HL-60 (cell line): Measurements from ENCODE around the gene TDRD9.
A peak's percentile ranks its signal among the peaks of the same experiment; 100 is the strongest.

Experiments used
- DNase-seq, 2 experiments: peaks; one replicate each; pipeline ENCODE4 v3.0.0-alpha.2; 2010 to 2020; ENCODE audit warnings: low read depth in 1 of 2, low spot score in 1 of 2
- H3K27ac ChIP-seq: fragments of 250-450 bp; sonication (Bioruptor Pico); replicated peaks from 2 replicates; pipeline ENCODE4 v1.5.1; 2020; ENCODE audit warnings: mild to moderate bottlenecking, moderate library complexity
- H3K27me3 ChIP-seq: fragments of 250-450 bp; sonication (Bioruptor Pico); 2 replicates; pipeline ENCODE4 v1.5.1; 2021; ENCODE audit warnings: mild to moderate bottlenecking, moderate library complexity; ENCODE audit not compliant: insufficient read depth, poor library complexity, severe bottlenecking
- H3K4me3 ChIP-seq: replicated peaks from 2 replicates; pipeline ENCODE4 v1.5.1; 2011; ENCODE audit warnings: mild to moderate bottlenecking, control low read depth, low read length; ENCODE audit not compliant: insufficient read depth
- GABPA ChIP-seq: IDR thresholded peaks from 2 replicates; pipeline ENCODE4 v1.6.1; 2012; ENCODE audit warnings: low read depth
- POLR2AphosphoS5 ChIP-seq: IDR thresholded peaks from 2 replicates; pipeline ENCODE4 v1.6.1; 2012; ENCODE audit warnings: low read depth
- SPI1 ChIP-seq: IDR thresholded peaks from 2 replicates; pipeline ENCODE4 v1.6.1; 2012; ENCODE audit warnings: low read depth, mild to moderate bottlenecking, borderline replicate concordance
- TF ChIP-seq, protein P1 (sequence below): IDR thresholded peaks from 2 replicates; pipeline ENCODE4 v1.6.1; 2012; ENCODE audit warnings: low read depth; ENCODE audit not compliant: insufficient replicate concordance
- TF ChIP-seq, protein P2 (sequence below): IDR thresholded peaks from one replicate; pipeline ENCODE4 v1.5.1; 2011; ENCODE audit warnings: low read length, control low read depth, inconsistent platforms; ENCODE audit not compliant: insufficient read depth

TDRD9 gene

DNA sequence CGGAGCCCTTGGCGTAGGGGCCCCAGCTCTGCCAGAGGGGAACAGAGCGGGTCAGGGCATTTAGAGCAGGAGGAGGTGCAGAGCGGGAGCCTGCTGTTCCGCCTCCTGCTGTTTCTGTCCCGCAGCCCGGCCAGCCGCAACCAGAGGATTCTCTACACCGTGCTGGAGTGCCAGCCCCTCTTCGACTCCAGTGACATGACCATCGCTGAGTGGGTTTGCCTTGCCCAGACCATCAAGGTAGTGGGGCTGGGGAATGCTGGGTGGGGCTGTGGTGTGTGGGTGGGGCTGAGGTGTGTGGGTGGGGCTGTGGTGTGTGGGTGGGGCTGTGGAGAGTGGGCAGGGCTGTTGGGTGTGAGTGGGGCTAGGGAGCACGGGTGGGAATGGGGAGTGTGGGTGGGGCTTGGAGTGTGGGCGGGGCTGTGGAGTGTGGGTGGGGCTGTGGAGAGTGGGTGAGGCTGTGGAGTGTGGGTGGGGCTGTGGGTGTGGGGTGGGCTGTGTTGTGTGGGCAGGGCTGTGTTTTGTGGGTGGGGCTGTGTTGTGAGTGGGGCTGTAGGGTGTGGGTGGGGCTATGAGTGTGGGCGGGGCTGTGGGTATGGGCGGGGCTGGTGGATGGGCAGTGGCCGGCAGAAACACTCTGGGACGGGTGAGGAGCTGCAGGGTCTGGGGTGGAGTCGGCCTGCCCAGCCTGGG lies 165.3 kb downstream of the TDRD9 start:
- Histone ChIP-seq H3K27ac (no peak overlapping the region), H3K4me3 (no peak overlapping the region), H3K27me3 (no peaks in the 10 kb centered on the region)
- DNase-seq, result no peak
- TF ChIP-seq, protein P1, sequence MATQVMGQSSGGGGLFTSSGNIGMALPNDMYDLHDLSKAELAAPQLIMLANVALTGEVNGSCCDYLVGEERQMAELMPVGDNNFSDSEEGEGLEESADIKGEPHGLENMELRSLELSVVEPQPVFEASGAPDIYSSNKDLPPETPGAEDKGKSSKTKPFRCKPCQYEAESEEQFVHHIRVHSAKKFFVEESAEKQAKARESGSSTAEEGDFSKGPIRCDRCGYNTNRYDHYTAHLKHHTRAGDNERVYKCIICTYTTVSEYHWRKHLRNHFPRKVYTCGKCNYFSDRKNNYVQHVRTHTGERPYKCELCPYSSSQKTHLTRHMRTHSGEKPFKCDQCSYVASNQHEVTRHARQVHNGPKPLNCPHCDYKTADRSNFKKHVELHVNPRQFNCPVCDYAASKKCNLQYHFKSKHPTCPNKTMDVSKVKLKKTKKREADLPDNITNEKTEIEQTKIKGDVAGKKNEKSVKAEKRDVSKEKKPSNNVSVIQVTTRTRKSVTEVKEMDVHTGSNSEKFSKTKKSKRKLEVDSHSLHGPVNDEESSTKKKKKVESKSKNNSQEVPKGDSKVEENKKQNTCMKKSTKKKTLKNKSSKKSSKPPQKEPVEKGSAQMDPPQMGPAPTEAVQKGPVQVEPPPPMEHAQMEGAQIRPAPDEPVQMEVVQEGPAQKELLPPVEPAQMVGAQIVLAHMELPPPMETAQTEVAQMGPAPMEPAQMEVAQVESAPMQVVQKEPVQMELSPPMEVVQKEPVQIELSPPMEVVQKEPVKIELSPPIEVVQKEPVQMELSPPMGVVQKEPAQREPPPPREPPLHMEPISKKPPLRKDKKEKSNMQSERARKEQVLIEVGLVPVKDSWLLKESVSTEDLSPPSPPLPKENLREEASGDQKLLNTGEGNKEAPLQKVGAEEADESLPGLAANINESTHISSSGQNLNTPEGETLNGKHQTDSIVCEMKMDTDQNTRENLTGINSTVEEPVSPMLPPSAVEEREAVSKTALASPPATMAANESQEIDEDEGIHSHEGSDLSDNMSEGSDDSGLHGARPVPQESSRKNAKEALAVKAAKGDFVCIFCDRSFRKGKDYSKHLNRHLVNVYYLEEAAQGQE, result no peak
- TF ChIP-seq SPI1 (no peak), GABPA (no peak), POLR2AphosphoS5 (no peak)
- TF ChIP-seq, protein P2, sequence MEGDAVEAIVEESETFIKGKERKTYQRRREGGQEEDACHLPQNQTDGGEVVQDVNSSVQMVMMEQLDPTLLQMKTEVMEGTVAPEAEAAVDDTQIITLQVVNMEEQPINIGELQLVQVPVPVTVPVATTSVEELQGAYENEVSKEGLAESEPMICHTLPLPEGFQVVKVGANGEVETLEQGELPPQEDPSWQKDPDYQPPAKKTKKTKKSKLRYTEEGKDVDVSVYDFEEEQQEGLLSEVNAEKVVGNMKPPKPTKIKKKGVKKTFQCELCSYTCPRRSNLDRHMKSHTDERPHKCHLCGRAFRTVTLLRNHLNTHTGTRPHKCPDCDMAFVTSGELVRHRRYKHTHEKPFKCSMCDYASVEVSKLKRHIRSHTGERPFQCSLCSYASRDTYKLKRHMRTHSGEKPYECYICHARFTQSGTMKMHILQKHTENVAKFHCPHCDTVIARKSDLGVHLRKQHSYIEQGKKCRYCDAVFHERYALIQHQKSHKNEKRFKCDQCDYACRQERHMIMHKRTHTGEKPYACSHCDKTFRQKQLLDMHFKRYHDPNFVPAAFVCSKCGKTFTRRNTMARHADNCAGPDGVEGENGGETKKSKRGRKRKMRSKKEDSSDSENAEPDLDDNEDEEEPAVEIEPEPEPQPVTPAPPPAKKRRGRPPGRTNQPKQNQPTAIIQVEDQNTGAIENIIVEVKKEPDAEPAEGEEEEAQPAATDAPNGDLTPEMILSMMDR, result no peak

DNA sequence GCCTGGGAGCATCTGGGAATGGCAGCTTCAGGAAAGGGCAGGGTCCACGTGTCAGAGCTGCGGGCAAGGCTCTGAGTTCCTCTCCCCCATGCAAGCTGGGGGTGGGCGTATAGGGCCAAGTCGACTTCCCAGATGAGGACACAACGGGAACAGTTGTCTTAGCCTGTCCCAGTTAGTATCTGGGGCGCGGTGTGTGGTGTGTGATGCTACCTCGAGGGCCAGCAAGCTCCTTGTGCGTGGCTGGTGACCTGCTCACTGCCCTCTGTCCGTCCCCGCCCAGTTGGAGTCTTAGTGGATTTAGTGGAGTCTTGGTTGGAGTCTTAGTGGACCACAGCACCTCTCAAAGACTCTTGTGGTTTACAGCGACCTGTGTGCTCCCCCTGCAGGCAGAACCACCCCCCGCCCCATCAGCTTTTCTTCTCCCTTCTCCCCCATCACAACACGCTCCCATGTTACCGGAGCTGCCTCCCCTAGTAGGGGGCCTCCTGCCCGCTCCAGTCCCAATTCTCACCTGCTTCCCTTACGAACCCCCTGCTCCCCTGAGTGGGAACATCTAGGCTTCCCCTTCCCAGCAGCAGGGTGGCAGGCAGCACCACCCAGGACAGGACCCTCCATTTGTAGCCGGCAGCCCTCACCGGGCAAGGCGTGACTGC lies 165.9 kb downstream of the TDRD9 start:
- TF ChIP-seq SPI1, result no peak
- TF ChIP-seq GABPA, result no peak
- TF ChIP-seq, protein P2, result no peak
- TF ChIP-seq, protein P1, result no peak
- TF ChIP-seq POLR2AphosphoS5, result no peak
- DNase-seq, result no peak
- no peak overlapping the region for H3K27ac ChIP-seq
- H3K4me3 ChIP-seq, result no peak overlapping the region
- H3K27me3 ChIP-seq, result no peaks in the 10 kb centered on the region

DNA sequence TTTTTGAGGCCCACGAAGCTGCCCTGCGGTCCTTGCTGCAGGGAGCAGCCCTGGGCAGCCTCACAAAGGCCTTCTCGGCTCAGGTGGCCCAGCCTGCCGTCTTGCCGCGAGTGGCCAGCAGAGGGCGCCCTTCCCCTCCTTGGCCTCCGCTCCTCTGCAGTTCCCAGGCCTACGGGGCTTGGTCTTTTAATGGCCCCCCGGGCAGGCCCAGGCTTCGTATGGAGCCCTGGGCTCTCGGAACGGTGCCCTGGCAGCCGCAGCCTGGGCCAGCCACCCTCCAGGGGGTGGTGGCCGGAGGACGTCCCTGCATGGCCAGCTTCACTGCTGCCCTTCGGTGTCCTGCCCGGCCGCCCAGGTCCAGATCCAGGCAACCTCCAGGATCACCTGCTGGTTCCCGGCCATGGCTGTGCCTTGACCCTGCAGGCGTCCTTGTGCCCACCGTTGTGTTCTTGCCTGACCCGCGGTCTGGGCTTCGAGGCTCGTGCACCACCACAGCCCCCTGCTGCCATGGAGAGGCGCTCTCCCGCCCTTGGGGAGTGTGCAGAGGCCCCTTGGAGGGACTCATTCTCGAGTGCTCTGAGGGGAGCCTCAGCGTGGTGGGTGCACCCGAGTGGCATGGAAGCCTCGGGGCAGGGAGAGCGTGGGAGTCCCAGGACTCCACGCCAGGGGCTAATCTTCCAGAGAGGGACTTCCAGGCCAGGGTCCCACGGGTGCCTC lies 166.6 kb downstream of the TDRD9 start:
- peak; percentile 21 to 46 for DNase-seq
- Histone ChIP-seq H3K27me3 (no peaks in the 10 kb centered on the region), H3K4me3 (no peak overlapping the region), H3K27ac (no peak overlapping the region)
- TF ChIP-seq, protein P2, result peak; percentile 70
- TF ChIP-seq, protein P1, result no peak
